ENCODE results near the gene MBD4.

GRCh38 chr3:129424185-129424841 lies 15.4 kb downstream of the MBD4 start:
- TF ChIP-seq EZH2 (IDR thresholded peaks at IDR 0.05; ENCODE audit: borderline replicate concordance, low read depth, low read length, poor library complexity, severe bottlenecking) = no peak
- TF ChIP-seq CTCF (conservative IDR thresholded peaks at IDR 0.05; ENCODE audit: low read depth, low read length) = no peak
